KMS-11 (cell line): ENCODE data around the gene GDF3.

ENCODE experiments used
- H2AFZ ChIP-seq: fragments of 200-600 bp; sonication (generic); 2 replicates; pipeline ENCODE4 v1.6.1; 2016; ENCODE audit warnings: antibody characterized with exemption, mixed run types, low read depth
- H3K27ac ChIP-seq: fragments of 200-600 bp; sonication (generic); 2 replicates; pipeline ENCODE4 v1.6.1; 2016; ENCODE audit warnings: mild to moderate bottlenecking, mixed run types
- H3K27me3 ChIP-seq: fragments of 200-600 bp; sonication (generic); 2 replicates; pipeline ENCODE4 v1.6.1; 2017; ENCODE audit warnings: mild to moderate bottlenecking, low read depth, mixed run types, moderate library complexity; ENCODE audit not compliant: insufficient read depth
- H3K36me3 ChIP-seq: fragments of 200-600 bp; sonication (generic); 2 replicates; pipeline ENCODE4 v1.6.1; 2017; ENCODE audit warnings: mild to moderate bottlenecking, mixed run types; ENCODE audit not compliant: insufficient read depth
- H3K4me1 ChIP-seq: fragments of 200-600 bp; sonication (generic); 2 replicates; pipeline ENCODE4 v1.6.1; 2016; ENCODE audit warnings: mild to moderate bottlenecking, low read depth, mixed run types; ENCODE audit not compliant: poor library complexity, severe bottlenecking
- H3K4me2 ChIP-seq: fragments of 200-600 bp; sonication (generic); 2 replicates; pipeline ENCODE4 v1.7.0; 2016; ENCODE audit warnings: mild to moderate bottlenecking, mixed run types
- H3K4me3 ChIP-seq: fragments of 200-600 bp; sonication (generic); IDR thresholded peaks from 2 replicates; pipeline ENCODE4 v1.6.1; 2017; ENCODE audit warnings: low read depth, low read length, mixed read lengths; ENCODE audit not compliant: insufficient read depth
- H3K79me2 ChIP-seq: fragments of 200-600 bp; sonication (generic); 2 replicates; pipeline ENCODE4 v1.6.1; 2016; ENCODE audit warnings: low read depth, mixed run types; ENCODE audit not compliant: insufficient read depth
- H3K9ac ChIP-seq: fragments of 200-600 bp; sonication (generic); 2 replicates; pipeline ENCODE4 v1.6.1; 2016; ENCODE audit warnings: mild to moderate bottlenecking, mixed run types
- H4K20me1 ChIP-seq: fragments of 200-600 bp; sonication (generic); 2 replicates; pipeline ENCODE4 v1.6.1; 2016; ENCODE audit warnings: mild to moderate bottlenecking, mixed run types; ENCODE audit not compliant: insufficient read depth
- TF ChIP-seq, protein P1 (sequence below): fragments of 200-600 bp; sonication (generic); conservative IDR thresholded peaks from 2 replicates; pipeline ENCODE4 v1.6.1; 2017; ENCODE audit warnings: low read depth, mild to moderate bottlenecking, antibody characterized with exemption, low read length, moderate library complexity, mixed read lengths

GDF3 gene

DNA sequence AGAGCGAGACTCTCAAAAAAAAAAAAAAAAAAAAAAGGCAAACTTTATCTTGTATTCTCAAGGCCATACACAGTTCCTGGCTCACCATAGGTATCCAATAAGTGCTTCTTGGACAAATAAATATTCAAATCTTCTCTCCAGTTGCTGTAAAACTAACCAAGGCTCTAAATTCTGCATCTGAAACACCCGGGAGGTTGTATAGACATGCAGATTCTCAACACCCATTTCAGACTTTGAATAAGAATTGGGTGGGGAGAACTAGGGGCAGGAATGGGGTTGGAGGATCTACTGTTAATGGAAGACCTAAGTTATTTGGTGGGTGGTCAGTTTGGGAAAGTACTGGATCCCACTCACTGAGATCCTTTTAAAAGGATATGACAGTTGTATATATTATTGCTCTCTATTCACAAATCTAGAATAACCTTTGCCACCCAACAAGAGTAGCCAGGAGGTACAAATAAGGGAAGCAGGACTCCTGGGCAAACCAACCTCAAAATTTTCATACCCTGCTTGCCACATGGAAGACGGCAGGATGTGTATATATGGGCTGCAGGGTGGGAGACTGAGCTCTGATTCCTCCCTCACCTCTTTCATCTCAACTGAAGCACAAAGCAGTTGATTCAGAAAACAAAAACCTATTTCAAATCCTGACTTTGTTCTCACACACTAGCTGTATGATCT, 879 bp downstream of the GDF3 start:
- no peaks in the 10 kb centered on the region for H4K20me1 ChIP-seq
- no peak overlapping the region for H3K9ac ChIP-seq
- no peaks in the 10 kb centered on the region for H3K79me2 ChIP-seq
- TF ChIP-seq, protein P1, sequence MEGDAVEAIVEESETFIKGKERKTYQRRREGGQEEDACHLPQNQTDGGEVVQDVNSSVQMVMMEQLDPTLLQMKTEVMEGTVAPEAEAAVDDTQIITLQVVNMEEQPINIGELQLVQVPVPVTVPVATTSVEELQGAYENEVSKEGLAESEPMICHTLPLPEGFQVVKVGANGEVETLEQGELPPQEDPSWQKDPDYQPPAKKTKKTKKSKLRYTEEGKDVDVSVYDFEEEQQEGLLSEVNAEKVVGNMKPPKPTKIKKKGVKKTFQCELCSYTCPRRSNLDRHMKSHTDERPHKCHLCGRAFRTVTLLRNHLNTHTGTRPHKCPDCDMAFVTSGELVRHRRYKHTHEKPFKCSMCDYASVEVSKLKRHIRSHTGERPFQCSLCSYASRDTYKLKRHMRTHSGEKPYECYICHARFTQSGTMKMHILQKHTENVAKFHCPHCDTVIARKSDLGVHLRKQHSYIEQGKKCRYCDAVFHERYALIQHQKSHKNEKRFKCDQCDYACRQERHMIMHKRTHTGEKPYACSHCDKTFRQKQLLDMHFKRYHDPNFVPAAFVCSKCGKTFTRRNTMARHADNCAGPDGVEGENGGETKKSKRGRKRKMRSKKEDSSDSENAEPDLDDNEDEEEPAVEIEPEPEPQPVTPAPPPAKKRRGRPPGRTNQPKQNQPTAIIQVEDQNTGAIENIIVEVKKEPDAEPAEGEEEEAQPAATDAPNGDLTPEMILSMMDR: no peak
- no peak overlapping the region for H2AFZ ChIP-seq
- no peak overlapping the region for H3K4me3 ChIP-seq
- no peaks in the 10 kb centered on the region for H3K27me3 ChIP-seq
- H3K4me2 ChIP-seq: no peak overlapping the region
- no peak overlapping the region for H3K27ac ChIP-seq
- no peaks in the 10 kb centered on the region for H3K4me1 ChIP-seq
- H3K36me3 ChIP-seq: no peaks in the 10 kb centered on the region

DNA sequence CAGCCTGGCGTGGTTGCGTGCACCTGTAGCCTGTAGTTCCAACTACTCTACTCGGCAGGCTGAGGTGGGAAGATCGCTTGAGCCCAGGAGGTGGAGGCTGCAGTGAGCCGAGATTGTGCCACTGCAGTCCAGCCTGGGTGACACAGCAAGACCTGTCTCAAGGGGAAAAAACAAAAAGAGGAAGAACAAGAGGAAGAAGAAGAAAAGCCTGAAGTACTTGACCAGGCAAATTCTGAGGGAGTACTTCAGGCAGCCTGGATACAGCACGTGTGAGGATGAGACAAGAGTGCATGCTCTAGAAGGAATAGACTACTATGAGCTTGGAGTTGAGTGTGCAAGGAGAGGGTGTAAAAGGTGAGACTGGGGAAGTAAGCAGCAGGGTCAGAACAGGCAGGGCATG, 1.8 kb downstream of the GDF3 start:
- no peaks in the 10 kb centered on the region for H3K27me3 ChIP-seq
- no peak overlapping the region for H2AFZ ChIP-seq
- no peaks in the 10 kb centered on the region for H3K4me1 ChIP-seq
- H3K4me3 ChIP-seq: no peak overlapping the region
- no peaks in the 10 kb centered on the region for H3K36me3 ChIP-seq
- no peaks in the 10 kb centered on the region for H3K79me2 ChIP-seq
- no peaks in the 10 kb centered on the region for H4K20me1 ChIP-seq
- TF ChIP-seq, protein P1: no peak
- no peak overlapping the region for H3K27ac ChIP-seq
- no peak overlapping the region for H3K9ac ChIP-seq
- no peak overlapping the region for H3K4me2 ChIP-seq

DNA sequence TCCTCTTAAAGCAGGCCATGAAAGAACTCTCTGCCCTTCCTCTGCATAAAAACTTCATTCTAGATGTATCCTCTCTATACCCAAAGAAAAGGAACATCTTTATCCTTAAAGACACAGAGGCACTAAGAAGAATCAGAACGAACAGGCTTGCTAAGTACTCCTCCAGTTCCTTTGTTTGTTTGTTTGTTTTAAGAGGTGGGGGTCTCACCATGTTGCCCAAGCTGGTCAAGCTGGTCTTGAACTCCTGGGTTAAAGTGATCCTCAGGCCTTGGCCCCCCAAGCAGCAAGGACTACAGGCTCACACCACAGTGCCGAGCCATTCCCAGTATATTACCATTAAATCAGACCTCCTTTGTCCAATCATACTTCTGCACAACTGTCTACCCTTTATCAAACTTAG, 14.0 kb downstream of the GDF3 start:
- Histone ChIP-seq H2AFZ (no peak overlapping the region), H3K79me2 (no peaks in the 10 kb centered on the region), H3K27me3 (no peaks in the 10 kb centered on the region), H3K4me1 (peaks cover 10% of the 10 kb centered on the region), H3K27ac (no peak overlapping the region), H4K20me1 (no peaks in the 10 kb centered on the region), H3K9ac (no peak overlapping the region), H3K4me3 (no peak overlapping the region), H3K36me3 (no peaks in the 10 kb centered on the region), H3K4me2 (no peak overlapping the region)
- TF ChIP-seq, protein P1: no peak

DNA sequence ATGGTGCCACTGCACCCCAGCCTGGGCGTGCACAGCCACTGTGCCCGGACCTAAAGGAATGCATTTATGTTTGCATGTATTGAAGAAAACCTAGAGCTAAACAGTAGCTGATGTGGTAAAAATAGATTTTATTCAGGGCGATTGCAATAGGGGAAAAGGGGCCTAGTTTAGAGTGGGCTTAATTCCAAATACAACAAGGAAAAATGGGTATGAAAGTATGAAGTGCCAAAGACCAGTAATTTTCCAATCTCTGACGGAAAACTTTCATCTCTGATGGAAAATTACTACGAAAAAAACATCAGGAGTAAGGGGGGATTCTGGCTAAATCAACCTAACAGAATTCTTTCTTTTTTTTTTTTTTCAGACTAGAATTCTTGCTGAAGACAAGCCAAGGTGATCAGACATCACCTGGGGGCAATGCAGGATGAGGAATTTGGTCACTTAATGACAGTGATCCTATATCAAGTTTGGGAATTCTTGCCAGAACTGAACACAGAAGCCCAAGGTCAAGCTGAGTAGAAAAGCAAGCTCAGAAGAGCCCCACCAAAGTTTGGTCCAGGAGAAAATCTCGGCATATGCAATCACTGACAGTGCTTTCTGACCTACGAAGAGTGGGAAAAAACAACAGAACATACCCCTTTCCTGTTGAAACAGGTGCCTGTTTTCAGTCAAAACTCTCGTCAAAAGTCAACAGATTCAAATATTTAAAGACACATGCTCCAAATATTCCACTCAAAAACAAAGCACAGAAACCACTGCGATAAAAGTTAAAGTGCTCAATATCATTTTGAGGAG, 16.1 kb downstream of the GDF3 start:
- peaks cover 10% of the 10 kb centered on the region for H3K4me1 ChIP-seq
- H4K20me1 ChIP-seq: no peaks in the 10 kb centered on the region
- H3K27me3 ChIP-seq: no peaks in the 10 kb centered on the region
- TF ChIP-seq, protein P1: no peak
- H3K27ac ChIP-seq: no peak overlapping the region
- H3K4me3 ChIP-seq: no peak overlapping the region
- H2AFZ ChIP-seq: no peak overlapping the region
- H3K9ac ChIP-seq: no peak overlapping the region
- H3K4me2 ChIP-seq: no peak overlapping the region
- H3K36me3 ChIP-seq: no peaks in the 10 kb centered on the region
- no peaks in the 10 kb centered on the region for H3K79me2 ChIP-seq
